ENCODE results near the gene SVBP.
"Not testable (repeated sequence)": the region's sequence is repeated elsewhere in the genome, so short reads cannot be mapped to it uniquely, and the experiment has no call there.

The SVBP gene, protein sequence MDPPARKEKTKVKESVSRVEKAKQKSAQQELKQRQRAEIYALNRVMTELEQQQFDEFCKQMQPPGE

DNA sequence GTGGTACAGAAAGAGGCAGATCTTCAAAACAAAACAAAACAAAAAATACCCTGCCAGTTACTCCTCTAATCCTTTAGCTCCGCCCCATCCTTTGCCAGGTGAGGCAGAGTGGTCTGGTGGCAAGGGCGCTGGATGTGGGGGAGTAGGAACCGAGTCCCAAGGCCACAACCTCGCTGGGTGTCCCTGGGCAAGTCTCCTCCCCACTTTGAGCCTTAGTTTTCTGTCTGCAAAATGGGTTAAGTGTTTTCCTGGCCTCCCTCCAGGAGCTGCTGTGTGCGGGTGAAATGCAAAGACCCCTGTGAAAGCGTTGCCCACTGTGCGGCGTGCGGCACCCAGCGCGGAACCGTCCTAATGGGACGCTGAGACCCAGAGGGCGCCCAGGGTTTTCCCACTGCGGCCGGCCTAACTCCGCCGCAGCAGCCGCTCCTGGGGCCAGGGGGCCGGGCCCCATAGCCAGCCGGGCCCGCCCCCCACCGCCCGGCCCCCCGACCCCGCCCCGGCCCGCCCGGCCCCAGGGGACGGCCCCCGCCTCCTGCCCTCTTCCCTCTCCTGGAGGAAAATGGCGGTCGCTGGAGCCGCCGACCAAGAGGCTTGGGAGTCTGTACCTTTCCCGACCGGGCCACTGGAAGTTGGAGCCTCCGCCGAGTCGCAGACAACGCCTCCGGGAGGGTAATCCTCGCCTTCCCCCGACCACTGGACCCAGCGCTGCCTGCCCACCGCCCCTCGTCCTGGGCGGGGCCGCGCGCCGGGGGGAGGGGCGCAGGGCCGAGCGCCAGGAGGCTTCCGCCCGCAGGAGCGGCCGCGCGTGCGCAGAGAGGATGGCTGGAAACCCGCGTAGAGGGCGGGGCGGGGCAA, at the start of gene SVBP, which contains the start of gene ERMAP:
SVBP (minus strand) TSS at position 813 of the 855 bp plus-strand sequence. CDS start 853 bp downstream, outside the sequence.
ERMAP (plus strand) TSS at position 538 of the 855 bp plus-strand sequence. CDS start 13,327 bp downstream, outside the sequence.
- peak; percentile 89 for DNase-seq (ENCODE audit: low spot score)

DNA sequence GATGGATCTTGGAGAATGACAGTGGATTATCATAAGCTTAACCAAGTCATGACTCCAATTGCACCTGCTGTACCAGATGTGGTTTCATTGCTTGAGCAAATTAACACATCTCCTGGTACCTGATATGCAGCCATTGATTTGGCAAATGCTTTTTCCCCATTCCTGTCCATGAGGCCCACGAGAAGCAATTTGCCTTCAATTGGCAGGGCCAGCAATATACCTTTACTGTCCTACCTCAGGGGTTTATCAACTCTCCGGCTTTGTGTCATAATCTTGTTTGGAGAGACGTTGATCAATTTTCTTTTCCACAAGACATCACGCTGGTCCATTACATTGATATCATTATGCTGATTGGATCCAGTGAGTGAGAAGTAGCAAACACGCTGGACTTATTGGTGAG, 49.4 kb upstream of the SVBP start:
- no peak for DNase-seq (ENCODE audit: low spot score)

DNA sequence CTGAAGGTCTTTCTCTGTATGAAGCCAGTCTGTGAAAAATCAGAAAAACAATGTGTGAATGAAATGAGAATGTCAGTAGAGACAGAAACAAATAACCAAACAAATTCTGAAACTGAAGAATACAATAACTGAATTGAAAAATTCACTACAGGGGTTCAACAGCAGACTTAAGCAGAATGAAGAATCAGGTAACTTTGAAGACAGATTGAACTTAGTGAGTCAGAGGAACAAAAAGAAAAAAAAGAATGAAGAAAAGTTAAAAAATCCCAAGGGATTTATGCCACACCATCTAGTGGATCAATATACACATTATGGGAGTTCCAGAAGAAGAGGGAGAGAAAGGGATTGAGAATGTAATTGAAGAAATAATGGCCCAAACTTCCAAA, 43.8 kb upstream of the SVBP start:
- no peak for DNase-seq (ENCODE audit: low spot score)

DNA sequence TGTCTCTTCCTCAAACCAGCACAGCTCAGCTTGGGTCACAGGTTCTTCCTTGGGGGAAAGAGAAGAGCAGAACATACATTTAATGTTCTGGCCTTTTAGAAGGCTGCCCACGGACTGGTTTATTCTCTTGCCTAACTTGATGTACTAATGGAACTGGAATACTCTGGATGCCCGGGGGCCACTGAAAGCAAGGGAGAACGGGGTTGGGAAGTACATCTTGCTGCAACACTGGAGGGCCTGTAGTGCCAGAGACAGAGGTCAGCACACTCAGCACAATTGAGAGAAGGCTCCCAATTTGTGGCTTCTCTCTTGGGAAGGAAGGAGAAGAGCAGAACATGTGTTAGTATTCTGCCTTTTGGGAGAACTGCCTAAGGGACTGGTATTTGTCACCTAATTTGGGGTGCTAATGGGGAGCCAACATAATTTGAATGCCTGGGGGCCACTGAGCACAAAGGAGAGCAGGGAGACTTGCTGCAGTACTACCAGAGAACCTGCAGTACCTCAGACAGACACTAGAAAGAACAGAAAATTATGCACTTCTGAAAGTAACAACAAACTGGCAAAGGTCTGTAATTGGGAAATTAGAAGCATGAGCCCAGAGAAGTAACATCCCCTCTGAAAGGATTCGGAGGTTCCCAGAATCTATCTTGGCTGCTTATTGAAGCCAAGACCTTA, 43.3 kb upstream of the SVBP start:
- DNase-seq (ENCODE audit: low spot score): no peak

DNA sequence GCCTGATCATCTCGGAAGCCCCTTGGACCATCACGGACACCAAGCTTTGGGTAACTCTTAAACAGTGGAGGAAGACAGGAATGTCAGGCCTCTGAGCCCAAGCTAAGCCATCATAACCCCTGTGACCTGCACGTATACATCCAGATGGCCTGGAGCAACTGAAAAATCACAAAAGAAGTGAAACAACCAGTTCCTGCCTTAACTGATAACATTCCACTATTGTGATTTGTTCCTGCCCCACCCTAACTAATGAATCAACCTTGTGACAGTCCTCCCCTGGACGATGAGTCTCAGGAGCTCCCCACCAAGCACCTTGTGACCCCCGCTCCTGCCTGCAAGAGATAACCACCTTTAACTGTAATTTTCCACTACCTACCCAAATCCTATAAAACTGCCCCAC, 42.2 kb upstream of the SVBP start:
- DNase-seq (ENCODE audit: low spot score): not testable (repeated sequence)

DNA sequence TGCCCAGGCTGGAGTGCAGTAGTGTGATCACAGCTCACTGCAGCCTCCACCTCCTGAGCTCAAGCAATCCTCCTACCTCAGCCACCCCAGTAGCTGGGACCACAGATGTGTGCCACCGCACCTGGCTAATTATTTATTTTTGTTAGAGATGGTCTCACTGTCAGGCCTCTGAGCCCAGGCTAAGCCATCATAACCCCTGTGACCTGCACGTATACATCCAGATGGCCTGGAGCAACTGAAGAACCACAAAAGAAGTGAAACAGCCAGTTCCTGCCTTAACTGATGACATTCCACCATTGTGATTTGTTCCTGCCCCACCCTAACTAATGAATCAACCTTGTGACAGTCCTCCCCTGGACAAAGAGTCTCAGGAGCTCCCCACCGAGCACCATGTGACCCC, 39.4 kb upstream of the SVBP start:
- not testable (repeated sequence) for DNase-seq (ENCODE audit: low spot score)

DNA sequence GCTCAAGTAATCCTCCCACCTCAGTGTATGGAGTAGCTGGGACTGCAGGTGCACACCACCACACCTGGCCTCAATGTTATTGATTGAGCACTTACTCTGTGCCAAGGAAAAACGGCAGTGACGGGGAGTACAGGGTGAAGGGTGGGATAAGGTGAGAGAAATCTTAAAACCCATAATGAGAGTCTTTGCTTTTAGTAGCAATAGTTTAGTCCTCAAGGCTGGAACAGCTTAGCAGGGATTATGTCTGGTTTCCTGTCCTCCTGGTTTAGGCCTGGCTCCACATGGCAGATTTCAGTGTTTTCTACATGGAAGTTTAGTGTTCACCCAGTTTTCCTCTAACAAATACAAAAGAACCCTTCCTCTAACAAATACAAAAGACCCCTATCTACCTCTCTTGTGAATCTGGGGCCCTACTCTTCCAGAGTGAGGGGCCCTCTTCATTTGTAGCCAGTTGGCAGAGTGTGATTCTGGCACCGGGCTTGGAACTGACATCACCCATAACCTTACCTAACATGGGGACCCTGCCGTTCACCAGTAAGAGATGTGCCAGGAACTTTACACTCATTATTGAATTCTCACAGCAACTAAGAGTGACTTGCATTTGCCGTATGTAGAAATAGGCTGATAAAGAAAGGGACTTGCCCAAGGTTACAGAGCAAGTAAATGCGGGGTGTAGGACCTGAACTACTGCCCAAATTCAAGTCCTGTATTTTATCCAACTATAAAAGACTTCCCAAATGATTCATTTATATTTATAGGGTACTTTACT, 36.1 kb upstream of the SVBP start:
- DNase-seq (ENCODE audit: low spot score): no peak

DNA sequence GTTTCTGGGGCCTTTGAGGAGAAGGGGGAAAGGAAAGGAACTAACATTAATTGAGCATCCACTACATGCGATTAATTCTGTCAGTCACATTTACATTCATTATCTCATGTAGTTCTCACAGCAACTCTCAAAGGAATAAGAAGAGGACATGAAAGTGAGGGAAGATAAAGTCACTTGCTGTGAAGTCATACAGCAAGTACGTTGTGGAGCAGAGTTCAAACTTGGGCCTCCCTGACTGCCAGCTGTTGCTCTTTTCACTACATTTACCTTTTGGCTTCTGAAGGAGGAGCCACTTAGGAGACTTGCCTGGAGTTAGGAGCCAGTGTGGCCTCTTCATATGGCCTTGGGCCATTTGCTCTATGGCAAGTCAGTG, 35.4 kb upstream of the SVBP start:
- DNase-seq (ENCODE audit: low spot score): no peak

DNA sequence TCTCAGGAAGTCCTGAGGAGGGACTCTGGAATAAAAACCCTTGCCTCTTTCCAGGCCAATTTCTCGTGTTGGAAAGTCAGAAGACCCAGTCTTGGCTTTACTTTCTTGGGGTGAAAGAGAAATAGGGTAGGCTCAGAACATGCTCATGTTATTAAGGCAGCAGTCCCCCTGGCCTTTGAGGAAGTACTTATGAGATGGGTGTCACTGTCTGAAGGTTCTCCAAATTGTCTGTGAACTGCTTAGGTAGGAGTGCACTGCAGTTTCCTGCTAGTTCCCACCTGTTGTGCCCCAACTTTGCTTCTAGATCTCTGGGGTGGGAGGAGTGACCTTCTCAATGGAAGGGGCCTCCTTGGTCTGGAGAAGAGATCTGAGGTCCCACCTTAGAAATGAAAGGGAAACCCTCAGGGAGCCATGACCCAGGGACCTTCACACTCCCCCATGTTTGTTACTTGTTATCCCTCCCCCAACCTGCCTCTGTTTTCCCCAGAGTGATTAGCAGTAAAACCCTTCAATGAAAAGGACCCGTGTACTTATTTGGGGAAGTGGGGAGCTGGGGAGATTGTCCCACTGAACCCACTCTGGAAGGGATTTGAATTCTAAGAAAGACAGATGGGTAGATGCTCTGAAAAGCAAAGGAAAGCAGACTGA, 34.9 kb upstream of the SVBP start:
- DNase-seq (ENCODE audit: low spot score): no peak

DNA sequence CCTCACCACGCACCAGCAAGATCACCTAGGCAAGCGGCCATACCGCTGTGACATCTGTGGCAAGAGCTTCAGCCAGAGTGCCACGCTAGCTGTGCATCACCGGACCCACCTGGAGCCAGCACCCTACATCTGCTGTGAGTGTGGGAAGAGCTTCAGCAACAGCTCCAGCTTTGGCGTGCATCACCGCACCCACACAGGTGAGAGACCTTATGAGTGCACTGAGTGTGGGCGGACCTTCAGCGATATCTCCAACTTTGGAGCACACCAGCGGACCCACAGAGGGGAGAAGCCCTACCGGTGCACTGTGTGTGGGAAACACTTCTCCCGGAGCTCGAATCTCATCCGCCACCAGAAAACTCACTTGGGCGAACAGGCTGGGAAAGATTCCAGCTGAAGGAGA, 34.2 kb upstream of the SVBP start:
- no peak for DNase-seq (ENCODE audit: low spot score)

DNA sequence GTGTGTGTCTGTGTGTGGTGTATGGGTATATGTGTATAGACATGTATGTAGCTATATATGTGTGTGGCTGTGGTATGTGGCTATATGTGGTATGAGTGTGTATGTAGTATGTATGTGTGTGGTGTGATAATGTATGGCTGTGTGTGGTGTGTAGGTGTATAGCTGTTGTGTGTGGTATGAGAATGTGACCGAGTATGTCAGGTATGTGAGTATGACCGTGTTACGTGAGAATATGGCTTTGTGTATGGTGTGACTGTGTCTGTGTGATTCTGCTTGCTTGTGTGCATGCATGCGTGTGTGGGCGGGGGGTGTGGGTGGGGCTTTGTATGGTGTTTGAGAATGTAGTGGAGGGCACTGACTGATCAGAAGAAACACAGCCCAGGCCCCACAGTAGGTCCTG, 32.7 kb upstream of the SVBP start:
- no peak for DNase-seq (ENCODE audit: low spot score)

DNA sequence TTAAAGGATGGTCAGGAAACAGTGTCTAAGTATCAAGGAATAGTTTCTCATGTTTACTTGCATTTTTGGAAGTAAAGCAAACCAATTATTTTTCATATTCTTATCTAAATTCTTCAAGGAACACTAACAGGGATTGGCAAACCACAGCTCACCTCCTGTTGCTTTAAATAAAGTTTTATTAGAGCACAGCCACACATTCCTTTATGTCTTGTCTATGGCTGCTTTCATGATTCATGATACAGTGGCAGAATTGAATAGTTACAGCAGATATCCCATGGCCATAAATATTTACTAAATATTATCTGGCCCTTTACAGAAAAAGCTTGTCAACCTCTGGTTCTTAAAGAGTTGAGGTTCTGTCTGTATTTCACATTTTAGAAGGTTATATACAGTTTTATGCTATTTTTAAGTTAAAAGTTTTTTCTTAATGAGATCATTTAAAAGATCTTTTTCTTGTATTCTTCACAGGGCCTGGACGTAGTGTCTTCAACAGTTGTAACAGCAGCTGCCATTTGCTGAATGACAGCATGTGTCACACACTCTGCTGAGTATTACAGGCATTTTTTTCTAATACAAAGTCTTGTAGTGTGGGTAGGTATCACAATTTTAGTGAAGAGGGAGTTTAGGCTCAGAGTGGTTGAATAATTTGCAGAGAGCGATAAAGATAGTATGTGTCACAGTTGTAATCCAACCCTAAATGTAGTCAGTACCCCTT, 31.8 kb upstream of the SVBP start:
- DNase-seq (ENCODE audit: low spot score): no peak

DNA sequence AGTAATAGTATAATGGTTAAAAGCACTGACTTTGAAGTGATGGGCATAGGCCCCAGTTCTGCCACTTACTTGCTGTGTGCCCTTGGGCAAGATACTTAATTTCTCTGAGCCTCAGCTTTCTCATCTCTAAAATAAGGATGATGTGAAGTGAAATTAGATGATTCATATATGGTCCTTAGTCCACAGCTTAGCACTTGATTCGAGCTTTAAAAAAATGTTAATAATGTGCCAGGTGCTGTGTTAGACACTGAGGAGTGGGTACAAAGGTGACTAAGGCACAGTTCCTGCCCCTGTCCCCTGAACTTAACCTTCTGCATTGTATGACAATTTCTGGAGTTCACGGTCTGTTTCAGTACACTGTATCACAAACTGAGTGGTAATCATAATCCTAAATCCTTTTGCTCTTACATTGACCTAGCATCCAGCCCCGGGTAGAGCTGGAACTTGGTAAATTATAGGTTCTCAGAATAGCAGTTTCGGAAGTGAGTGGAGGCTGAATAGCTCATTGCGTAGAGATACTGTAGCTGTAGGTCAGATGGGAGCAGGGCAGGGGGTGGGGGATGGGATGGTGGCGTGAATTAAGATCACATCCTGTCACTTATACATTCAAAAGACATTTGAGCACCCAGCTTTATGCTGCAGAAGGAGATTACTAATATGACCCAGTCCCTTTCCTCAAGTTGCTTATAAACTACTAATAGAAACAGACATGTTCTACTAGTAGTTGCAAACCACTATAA, 30.7 kb upstream of the SVBP start:
- DNase-seq (ENCODE audit: low spot score): no peak

DNA sequence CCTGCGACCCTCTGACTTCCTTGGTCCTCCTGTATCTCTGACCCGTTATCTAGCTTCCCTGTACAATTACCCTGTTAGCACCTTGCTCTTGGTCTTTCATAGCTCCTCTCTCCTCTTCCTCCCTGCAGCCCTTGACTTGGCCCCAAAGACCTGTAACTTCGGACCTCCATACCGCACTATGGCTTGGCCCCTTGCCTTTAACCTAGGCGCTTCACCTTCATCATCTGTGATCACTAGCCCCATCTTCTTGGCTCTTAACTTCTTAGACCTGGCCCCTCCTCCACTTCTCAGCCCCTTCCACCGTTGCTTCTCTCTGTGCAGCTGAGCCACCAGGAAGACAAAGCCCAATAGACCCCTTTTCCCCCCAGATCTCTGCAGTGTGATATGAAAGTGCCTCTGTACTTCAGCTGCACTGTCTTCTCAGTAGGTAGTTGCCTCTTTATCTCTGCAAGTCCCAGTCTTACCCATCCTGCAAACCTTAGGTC, 30.0 kb upstream of the SVBP start:
- no peak for DNase-seq (ENCODE audit: low spot score)

DNA sequence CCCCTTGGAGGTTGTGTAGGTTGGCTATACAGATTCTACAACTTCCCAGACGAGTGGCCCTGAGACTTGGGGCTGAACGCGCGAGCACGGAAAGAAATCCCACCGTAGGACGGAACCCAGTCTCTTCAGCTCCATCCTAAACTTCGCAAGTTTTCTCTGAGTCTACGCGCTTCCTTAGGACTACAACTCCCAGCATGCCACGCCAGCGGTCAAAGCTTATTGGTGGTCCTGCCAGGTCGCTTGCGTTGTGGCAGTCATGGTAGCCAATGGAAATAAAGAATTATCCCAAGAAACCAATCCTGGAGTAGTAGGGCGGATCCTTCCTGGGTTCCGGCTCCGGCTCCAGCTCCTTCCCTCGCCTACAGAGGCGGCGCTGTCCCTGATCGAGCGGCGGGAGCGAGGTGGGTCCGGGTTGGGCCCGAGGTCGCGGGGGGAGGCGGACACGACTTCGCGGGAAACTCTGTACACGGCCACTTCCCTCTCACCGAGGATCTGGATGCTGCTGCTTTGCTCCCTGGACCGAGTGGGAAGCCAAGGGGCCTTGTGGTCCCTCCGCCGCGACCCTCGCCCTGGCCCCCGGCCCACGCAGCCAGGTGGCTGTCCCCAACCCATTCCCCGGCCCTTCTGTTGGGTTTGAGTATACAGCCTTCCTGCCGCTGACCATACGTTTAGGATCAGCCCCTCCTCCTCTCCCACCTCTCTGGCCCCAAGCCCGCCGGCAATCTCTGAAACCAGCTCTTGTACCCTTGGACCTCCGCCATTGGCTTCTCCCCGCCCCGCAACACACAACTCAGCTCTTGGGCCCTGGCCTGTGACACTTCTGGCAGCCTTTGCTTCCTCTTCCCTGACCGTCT, 29.3 kb upstream of the SVBP start, which contains the start of gene ZNF691:
ZNF691 (plus strand) TSS at position 357 of the 854 bp plus-strand sequence. CDS start 3,046 bp downstream, outside the sequence.
- DNase-seq (ENCODE audit: low spot score): peak; percentile 98

DNA sequence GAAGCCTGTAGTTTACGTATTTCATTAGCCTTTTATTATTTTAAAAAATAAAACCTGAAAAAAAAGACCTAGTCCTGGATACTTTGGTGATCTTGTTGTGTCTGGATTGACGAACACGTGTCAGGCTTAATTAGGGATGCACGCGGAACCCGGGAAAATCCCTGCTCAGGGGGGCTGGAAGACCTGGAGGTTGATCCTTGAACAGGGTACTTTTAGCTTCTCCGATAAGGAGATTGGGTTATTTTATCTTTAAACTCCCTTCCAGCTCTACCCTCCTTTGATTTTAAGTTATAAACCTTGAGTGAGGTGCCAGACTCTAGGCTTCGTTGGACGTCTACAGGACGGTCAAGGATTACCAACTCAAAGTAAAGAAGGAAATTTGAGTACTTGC, 28.7 kb upstream of the SVBP start:
- DNase-seq (ENCODE audit: low spot score): no peak

DNA sequence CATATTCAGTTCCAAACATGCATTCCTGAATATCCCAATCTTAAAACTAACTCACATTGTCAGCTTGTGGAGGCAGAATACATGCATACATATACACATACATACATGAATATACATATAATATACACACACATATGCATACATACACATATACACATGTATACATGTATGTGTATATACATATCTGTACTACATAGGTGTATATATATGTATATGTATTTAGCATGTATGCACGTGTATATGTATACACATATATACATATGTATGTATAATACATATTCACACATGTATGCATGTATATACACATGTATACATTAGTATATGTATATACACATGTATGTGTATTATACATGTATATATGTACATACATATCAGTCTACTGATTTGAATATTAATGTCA, 28.0 kb upstream of the SVBP start:
- DNase-seq (ENCODE audit: low spot score): no peak

DNA sequence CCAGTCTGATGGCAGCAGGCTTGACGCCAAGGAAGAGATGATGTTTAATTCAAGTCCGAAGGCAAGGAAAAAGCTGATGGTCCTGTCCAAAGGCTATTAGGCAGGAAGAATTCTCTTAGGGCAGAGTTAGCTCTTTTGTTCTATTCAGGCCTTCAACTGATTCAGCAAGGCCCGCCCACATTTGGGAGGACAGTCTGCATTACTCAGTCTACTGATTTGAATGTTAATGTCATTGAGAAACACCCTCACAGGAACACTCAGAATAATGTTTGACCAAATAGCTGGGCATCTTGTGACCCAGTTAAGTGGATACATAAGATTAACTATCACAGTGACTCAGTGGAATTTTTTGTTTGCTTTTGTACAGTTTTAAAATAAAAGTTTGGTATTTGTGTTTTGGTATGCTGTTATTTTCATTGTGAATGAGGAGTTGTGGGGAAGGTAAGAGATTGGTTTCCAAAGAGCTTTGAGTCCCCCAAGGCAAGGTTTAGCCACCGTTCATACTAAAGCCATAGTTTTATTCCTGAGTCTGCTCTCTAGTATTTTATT, 27.5 kb upstream of the SVBP start:
- no peak for DNase-seq (ENCODE audit: low spot score)
